OCI-LY7 (cell line): ENCODE results near the gene KCNJ11. TPM values are rescaled to one million over a fixed set of nuclear protein-coding genes. Genes with fewer than 3 reads are reported as not detected.

Experiments used
- BruUV-seq: library from RNA; stranded (reverse); fragments of 400-500 nt; replicated peaks from 2 replicates; lab custom pipeline; 2021; lab: Mats Ljungman, UMichigan
- CTCF ChIA-PET: fragments of 300-600 bp; sonication (Branson Sonifier 250); formaldehyde crosslinking; loops from one replicate; lab custom pipeline; 2022; ENCODE audit warnings: antibody characterized with exemption; ENCODE audit not compliant: unreplicated experiment; lab: Charles Lee
- POLR2A ChIA-PET: fragments of 300-600 bp; sonication (Branson Sonifier 250); formaldehyde crosslinking; loops from one replicate; lab custom pipeline; 2022; ENCODE audit warnings: antibody characterized with exemption; lab: Charles Lee
- DNase-seq: peaks from one replicate; pipeline ENCODE4 v3.0.0-alpha.2; 2015; ENCODE audit warnings: low spot score
- H2AFZ ChIP-seq: fragments of 200-600 bp; sonication (generic), shearing (Covaris generic); 2 replicates; pipeline ENCODE4 v1.6.1; 2014; ENCODE audit warnings: mild to moderate bottlenecking, antibody characterized with exemption, low read length, moderate library complexity
- H3K27ac ChIP-seq: fragments of 200-600 bp; sonication (generic); 2 replicates; pipeline ENCODE4 v1.5.1; 2014; ENCODE audit warnings: mixed run types, low read depth, mild to moderate bottlenecking, moderate library complexity, low read length, inconsistent platforms; ENCODE audit not compliant: poor library complexity, severe bottlenecking
- H3K36me3 ChIP-seq: fragments of 200-600 bp; sonication (generic); 2 replicates; pipeline ENCODE4 v1.6.1; 2014; ENCODE audit warnings: mild to moderate bottlenecking, antibody characterized with exemption, low read length, moderate library complexity, mixed read lengths; ENCODE audit not compliant: insufficient read depth
- H3K4me1 ChIP-seq: fragments of 200-600 bp; sonication (generic); 2 replicates; pipeline ENCODE4 v1.5.1; 2014; ENCODE audit warnings: mild to moderate bottlenecking, low read length; ENCODE audit not compliant: insufficient read depth, poor library complexity, severe bottlenecking
- H3K4me2 ChIP-seq: fragments of 200-600 bp; sonication (generic); 2 replicates; pipeline ENCODE4 v1.6.1; 2014; ENCODE audit warnings: mild to moderate bottlenecking, low read length
- H3K4me3 ChIP-seq: fragments of 200-600 bp; sonication (generic); 2 replicates; pipeline ENCODE4 v1.5.1; 2014; ENCODE audit warnings: mild to moderate bottlenecking, low read depth, low read length; ENCODE audit not compliant: poor library complexity, severe bottlenecking
- H3K79me2 ChIP-seq: fragments of 200-600 bp; sonication (generic); 2 replicates; pipeline ENCODE4 v1.6.1; 2016; ENCODE audit warnings: low read depth, mild to moderate bottlenecking, low read length, moderate library complexity, mixed read lengths; ENCODE audit not compliant: insufficient read depth
- H3K9me2 ChIP-seq: fragments of 200-600 bp; sonication (generic); 2 replicates; pipeline ENCODE4 v1.6.1; 2016; ENCODE audit warnings: mild to moderate bottlenecking, low read length, mixed read lengths; ENCODE audit not compliant: insufficient read depth
- H3K9me3 ChIP-seq: fragments of 200-600 bp; sonication (generic); 2 replicates; pipeline ENCODE4 v1.6.1; 2014; ENCODE audit warnings: mild to moderate bottlenecking, mixed run types, low read length, mixed read lengths
- H4K20me1 ChIP-seq: fragments of 200-600 bp; sonication (generic); 2 replicates; pipeline ENCODE4 v1.6.1; 2014; ENCODE audit warnings: mild to moderate bottlenecking, antibody characterized with exemption, low read length, moderate library complexity, mixed read lengths; ENCODE audit not compliant: insufficient read depth
- EZH2phosphoT487 ChIP-seq: fragments of 200-600 bp; sonication (generic); IDR thresholded peaks from 2 replicates; pipeline ENCODE4 v1.6.1; 2018; ENCODE audit warnings: low read depth, borderline replicate concordance, mild to moderate bottlenecking, mixed run types, antibody characterized with exemption, low read length, moderate library complexity, mixed read lengths
- intact Hi-C: fragments of 100-400 bp; cut with micrococcal nuclease; formaldehyde crosslinking; loops from one replicate; pipeline ENCODE4 v1.10.0; 2022; ENCODE audit not compliant: unreplicated experiment
- total RNA-seq, 2 experiments: library from RNA; depleted of rRNA in 1 of 2; stranded (reverse); fragments of >200 nt in 1 of 2; shearing (Covaris generic) in 1 of 2; gene quantifications; 2 replicates each; pipeline ENCODE4 v1.2.3, GENCODE V29; 2014 to 2022
- TF ChIP-seq, protein P1 (sequence below): fragments of 200-600 bp; sonication (generic); conservative IDR thresholded peaks from 2 replicates; pipeline ENCODE4 v1.5.1; 2014; ENCODE audit warnings: mild to moderate bottlenecking, antibody characterized with exemption, low read length, moderate library complexity, mixed read lengths

The KCNJ11 gene
- total RNA-seq, 2 experiments from 2014 or later, result 7.0 to 8.0 TPM

DNA sequence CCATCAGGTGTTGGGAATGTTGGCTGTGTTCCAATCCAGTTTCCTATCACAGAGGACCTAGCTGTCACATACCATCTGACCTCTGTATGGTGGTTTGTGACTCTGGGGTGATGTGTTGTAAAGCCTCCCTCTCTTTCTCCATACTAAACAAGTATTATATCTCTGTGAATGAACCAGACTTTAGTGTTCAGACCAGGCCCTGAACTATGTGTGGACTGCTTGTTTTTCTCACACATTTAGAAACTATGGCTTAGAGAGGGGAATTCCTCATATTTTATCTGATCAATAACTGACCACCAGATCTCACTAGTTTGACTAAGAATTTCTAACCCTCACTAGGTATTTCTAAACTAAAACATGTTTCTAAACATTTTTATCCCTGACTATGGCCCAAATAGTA lies 19.4 kb downstream of the KCNJ11 start:
- DNase-seq, result no peak
- no peaks in the 10 kb centered on the region for H4K20me1 ChIP-seq
- peaks cover 88% of the 10 kb centered on the region for H3K36me3 ChIP-seq
- no peak overlapping the region for H3K4me2 ChIP-seq
- H3K79me2 ChIP-seq, result no peaks in the 10 kb centered on the region
- CTCF ChIA-PET, result no interaction called here
- no peak overlapping the region for H3K4me3 ChIP-seq
- BruUV-seq, result no TSS peak
- no peak overlapping the region for H3K27ac ChIP-seq
- H2AFZ ChIP-seq, result no peak overlapping the region
- no peak for TF ChIP-seq EZH2phosphoT487
- TF ChIP-seq, protein P1, sequence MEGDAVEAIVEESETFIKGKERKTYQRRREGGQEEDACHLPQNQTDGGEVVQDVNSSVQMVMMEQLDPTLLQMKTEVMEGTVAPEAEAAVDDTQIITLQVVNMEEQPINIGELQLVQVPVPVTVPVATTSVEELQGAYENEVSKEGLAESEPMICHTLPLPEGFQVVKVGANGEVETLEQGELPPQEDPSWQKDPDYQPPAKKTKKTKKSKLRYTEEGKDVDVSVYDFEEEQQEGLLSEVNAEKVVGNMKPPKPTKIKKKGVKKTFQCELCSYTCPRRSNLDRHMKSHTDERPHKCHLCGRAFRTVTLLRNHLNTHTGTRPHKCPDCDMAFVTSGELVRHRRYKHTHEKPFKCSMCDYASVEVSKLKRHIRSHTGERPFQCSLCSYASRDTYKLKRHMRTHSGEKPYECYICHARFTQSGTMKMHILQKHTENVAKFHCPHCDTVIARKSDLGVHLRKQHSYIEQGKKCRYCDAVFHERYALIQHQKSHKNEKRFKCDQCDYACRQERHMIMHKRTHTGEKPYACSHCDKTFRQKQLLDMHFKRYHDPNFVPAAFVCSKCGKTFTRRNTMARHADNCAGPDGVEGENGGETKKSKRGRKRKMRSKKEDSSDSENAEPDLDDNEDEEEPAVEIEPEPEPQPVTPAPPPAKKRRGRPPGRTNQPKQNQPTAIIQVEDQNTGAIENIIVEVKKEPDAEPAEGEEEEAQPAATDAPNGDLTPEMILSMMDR, result no peak
- peaks cover 39% of the 10 kb centered on the region for H3K9me3 ChIP-seq
- no peaks in the 10 kb centered on the region for H3K4me1 ChIP-seq
- intact Hi-C loops, result no loop called here
- H3K9me2 ChIP-seq, result no peaks in the 10 kb centered on the region
- POLR2A ChIA-PET, result no interaction called here

GRCh38 chr11:17368551-17368950 lies 19.9 kb downstream of the KCNJ11 start:
- Histone ChIP-seq H3K27ac (no peak overlapping the region), H3K4me3 (no peak overlapping the region), H2AFZ (no peak overlapping the region), H3K9me2 (no peaks in the 10 kb centered on the region), H4K20me1 (no peaks in the 10 kb centered on the region), H3K9me3 (peaks cover 39% of the 10 kb centered on the region), H3K36me3 (peaks cover 88% of the 10 kb centered on the region), H3K79me2 (no peaks in the 10 kb centered on the region), H3K4me1 (no peaks in the 10 kb centered on the region), H3K4me2 (no peak overlapping the region)
- no peak for TF ChIP-seq EZH2phosphoT487
- TF ChIP-seq, protein P1, result no peak
- CTCF ChIA-PET, result no interaction called here
- intact Hi-C loops, result no loop called here
- no peak for DNase-seq
- POLR2A ChIA-PET, result no interaction called here
- no TSS peak for BruUV-seq

GRCh38 chr11:17366495-17366894 lies 22.0 kb downstream of the KCNJ11 start:
- no peaks in the 10 kb centered on the region for H3K79me2 ChIP-seq
- H3K4me3 ChIP-seq, result no peak overlapping the region
- POLR2A ChIA-PET, result interaction anchor here (0.9 to 1.0 kb wide), 2 partner anchors 10 to 68 kb away, joined by 3 to 5 read pairs; no protein-coding TSS in a partner anchor
- H4K20me1 ChIP-seq, result no peaks in the 10 kb centered on the region
- DNase-seq, result no peak
- TF ChIP-seq, protein P1, result no peak
- no peak for TF ChIP-seq EZH2phosphoT487
- H3K9me3 ChIP-seq, result peaks cover 27% of the 10 kb centered on the region
- no peak overlapping the region for H3K27ac ChIP-seq
- CTCF ChIA-PET, result no interaction called here
- BruUV-seq, result no TSS peak
- peaks cover 76% of the 10 kb centered on the region for H3K36me3 ChIP-seq
- no peaks in the 10 kb centered on the region for H3K4me1 ChIP-seq
- intact Hi-C loops, result no loop called here
- H3K4me2 ChIP-seq, result no peak overlapping the region
- H3K9me2 ChIP-seq, result no peaks in the 10 kb centered on the region
- H2AFZ ChIP-seq, result no peak overlapping the region
